ENCODE data around the gene FHOD3. TPM values are rescaled to one million over a fixed set of nuclear protein-coding genes. Genes with fewer than 3 reads are reported as not detected.

Gene FHOD3
- total RNA-seq, 1 donor from 2014 or later = 5.6 TPM

DNA sequence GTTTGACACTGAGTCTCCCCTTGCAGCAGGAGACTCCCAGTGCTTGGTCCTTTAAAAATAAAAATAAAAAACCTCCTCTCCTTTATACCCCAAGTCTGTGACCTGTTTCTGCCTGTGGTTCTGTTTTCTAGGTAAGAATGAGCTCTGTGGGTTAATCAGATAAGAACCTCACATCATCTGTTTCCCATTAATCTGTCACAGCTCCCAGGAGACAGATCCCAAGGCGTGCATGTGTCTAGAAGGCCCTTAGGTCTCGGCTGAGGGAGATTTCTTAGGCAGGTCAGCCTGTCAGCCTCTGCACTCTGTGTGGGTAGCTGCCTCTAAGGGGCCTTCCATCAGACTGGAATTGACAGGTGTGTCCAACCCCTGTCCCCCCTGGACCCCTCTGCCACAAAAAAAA, 80.7 kb downstream of the FHOD3 start:
- no peak for DNase-seq (ENCODE audit: extremely low read depth, low read depth, low spot score)

DNA sequence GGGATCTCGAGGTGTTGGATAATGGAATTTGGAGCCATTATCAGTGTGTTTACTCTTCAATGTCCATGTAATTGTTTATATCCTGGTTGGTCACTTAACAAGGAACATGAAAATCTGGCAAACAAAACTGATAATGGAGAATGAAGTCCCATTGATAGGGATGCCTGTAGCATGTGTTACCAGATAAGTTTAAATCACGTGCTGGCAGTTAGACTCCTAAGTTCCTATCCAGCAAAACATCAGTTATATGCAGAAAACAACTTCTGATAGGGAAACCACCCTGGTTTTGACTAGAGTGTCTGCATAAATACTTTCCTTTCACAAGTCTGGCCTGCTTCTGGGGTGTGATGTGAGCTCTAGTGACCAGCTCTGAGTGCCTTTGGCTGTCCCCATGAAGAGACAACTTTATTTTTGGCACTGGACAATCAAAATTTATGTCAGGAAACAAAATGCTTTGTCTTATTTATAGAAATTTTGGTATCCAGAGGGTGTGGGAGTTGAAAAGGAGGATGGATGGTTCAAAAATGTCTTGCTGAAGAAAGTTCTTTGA, 82.0 kb downstream of the FHOD3 start:
- DNase-seq (ENCODE audit: extremely low read depth, low read depth, low spot score) = no peak

DNA sequence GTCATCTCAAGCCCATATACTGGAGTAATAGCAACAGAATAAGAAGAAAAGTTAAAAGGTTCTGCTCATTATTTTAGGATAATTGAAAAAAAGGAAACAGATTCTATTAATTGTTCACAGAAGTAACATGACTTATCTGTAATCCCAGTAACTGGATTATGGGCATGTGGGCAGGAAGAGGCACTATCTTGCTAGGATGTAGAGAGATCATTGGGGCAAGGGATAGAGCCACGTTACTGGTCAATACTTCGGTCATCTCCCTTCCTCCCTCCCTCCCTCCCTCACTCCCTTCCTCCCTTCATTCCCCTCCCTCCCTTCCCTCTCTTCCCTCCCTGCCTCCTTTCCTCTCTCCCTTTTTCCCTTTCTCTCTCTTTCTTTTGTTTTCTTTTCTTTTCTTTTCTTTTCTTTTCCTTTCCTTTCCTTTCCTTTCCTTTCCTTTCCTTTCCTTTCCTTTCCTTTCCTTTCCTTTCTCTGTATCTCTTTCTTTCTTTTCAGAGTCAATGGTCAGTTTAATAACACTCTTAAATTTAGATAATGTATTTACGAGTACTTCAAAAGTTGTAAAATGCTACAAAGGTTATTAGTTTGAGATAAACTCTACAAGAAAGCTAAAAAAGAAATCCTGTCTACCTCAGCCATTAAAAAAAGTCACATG, 82.8 kb downstream of the FHOD3 start:
- no peak for DNase-seq (ENCODE audit: extremely low read depth, low read depth, low spot score)

DNA sequence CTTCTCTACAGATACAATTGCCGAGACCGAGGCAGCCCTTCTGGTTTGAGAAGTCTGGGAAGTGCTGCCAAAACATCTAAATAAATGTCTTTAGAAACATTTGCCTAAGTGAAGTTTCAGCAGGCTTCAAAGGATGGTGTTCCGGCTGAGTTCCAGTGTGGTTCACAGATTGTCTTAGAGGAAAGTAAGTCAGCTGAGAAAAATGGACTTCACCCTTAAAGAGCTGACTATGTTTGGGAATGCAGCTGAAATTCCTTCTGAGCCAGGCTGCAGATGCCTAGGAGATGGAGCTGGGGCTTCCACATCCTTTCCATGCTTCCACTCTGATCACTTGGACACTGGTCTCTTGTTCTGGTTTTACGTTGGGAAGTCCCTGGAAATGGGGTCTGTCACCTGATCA, 83.6 kb downstream of the FHOD3 start:
- DNase-seq (ENCODE audit: extremely low read depth, low read depth, low spot score) = no peak

DNA sequence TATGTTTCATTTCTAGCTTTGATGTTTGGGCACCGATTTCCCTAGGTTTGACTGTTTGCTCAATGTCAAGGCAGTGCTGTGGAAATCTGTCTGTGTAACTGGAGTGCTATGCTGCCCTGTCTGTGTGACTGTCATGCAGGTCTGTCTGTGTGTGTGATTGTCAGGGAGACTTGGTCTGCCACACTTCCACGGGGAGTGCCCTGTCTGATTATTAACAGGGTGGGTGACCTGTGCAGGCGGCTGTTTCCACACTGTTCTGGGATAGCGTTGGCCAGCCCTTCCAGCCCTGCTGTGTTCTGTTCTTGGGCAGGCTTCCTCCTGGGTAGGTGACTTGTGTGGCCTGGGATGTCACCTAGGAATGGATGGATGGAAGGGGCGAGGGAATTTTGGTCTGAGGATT, 85.3 kb downstream of the FHOD3 start:
- DNase-seq (ENCODE audit: extremely low read depth, low read depth, low spot score) = no peak

DNA sequence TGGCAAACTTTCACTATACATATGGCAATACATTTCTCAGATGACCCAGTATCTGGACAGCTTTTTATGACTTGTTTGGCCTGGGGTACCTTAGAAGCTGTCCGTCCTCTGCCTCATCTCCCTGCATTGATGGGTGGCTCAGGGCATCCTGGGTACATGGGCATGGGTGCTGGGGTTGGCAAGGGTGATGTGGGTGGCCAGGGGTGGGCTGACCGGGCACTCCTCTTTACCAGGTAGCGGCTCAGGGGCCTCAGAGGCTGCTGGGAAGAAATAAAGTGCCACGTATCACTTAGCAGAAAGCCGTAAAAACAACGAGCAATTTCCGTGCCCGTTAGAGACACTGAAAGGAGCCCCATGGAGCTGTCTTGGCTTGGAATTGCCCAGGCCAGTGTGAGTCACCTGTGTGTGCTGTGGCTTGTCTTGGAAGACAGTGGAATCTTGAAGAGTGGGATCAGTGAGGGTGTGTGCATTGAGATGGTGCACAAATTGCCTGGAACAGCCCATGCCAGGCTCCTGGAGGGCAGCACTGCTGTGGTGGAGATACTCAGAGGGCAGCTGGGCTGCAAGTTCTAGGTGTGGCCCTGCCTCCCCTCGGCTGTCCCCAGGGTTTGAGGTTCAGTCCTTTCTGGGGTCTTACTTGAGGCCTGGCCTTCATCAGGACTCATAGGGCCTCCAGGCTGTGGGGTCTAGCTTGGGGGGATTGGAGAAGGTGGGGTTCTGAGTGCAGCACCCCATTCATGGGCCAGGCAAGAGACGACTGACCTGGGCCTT, 88.8 kb downstream of the FHOD3 start:
- no peak for DNase-seq (ENCODE audit: extremely low read depth, low read depth, low spot score)

DNA sequence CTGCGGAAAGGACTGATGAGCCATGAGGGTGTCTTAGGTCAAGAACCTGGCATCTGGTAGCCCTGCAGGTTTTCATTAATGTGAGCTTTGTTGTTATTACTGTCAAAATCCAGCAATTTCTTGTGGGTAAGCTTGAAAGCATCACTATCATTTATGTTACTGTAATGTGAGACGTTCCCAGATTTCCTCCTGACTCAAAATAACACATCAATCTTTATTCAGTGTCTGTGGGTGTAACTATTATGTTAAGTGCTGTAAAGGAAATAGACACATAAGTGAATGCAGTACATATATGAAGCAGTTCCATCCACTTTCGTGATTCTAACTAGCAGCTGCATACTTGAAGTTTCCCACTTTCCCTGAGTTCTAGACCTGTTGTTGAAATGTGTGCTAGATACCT, 89.8 kb downstream of the FHOD3 start:
- no peak for DNase-seq (ENCODE audit: extremely low read depth, low read depth, low spot score)

DNA sequence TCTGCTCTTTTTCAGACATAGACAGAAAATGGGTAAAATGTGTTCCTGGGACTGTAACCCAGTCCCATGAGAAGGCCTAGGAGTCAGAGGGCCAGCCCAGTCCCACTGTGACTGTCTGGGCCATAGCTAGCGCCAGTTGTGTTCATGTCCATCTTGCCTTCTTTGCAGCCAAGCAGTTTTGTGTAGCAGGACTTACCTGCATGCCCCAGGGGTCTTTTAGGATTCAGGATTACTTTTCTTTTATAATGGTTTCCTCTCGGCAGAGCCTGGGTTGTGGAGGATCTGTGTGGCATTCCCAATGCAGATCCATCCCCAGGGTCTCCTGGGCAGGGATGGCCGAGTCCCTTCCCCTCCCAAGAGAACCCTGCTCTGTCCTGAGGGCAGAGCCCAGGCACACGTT, 90.8 kb downstream of the FHOD3 start:
- no peak for DNase-seq (ENCODE audit: extremely low read depth, low read depth, low spot score)

DNA sequence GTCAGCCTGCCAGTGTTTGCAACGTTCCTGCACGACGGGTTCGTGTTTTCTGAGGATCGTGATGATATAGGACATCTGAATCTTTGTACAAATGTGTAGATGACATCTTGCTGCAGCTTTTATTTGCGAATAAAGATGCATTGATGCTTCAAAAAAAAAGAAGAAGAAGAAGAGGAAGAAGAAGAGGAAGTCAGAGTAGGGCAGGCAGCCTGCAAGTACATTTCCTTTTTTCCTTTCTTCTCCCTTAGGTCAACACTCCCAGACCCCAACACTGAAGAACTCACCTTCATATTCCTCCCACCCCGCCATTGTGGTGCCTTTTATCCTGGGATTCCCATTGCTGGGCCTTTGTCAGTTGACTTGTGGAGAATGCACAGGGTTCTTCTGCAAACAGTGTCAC, 91.5 kb downstream of the FHOD3 start:
- DNase-seq (ENCODE audit: extremely low read depth, low read depth, low spot score) = no peak

DNA sequence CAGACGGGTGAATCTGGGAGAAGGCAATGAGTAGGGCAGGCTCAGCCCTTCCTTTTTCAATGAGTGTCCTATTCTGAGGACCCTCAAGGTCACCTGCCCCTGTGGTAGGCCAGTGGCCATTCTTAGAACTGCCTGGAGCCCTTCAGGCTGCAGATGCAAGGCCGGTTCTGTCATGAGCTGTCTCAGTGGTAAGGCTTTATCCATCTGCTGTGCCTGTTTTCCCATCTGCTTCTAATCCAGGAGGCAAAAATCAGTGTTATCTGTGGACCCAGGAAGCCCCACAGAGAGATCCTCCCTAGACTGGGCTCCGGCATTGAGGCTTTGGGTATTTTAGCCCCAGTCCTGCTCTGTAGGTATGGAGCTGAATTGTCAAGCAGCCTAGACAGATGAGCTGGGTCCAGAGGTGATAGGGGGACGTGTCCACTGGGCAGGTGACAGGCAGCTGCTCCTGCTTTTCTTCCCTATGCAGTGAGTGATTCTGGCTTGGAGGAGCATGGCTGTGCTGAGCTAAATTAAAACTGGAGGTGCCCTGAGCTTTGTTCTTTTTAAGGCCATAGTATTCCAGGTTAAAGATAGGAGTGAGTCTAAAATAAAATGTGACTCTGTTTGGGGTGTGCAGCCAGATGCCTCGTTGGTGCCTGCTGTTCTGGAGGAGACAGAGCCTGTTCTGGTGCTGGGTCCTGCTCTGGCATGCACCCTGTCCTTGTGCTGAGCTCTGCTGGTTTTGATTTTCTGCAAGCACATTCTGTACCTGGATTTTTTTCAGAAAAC, 92.5 kb downstream of the FHOD3 start:
- DNase-seq (ENCODE audit: extremely low read depth, low read depth, low spot score) = no peak

DNA sequence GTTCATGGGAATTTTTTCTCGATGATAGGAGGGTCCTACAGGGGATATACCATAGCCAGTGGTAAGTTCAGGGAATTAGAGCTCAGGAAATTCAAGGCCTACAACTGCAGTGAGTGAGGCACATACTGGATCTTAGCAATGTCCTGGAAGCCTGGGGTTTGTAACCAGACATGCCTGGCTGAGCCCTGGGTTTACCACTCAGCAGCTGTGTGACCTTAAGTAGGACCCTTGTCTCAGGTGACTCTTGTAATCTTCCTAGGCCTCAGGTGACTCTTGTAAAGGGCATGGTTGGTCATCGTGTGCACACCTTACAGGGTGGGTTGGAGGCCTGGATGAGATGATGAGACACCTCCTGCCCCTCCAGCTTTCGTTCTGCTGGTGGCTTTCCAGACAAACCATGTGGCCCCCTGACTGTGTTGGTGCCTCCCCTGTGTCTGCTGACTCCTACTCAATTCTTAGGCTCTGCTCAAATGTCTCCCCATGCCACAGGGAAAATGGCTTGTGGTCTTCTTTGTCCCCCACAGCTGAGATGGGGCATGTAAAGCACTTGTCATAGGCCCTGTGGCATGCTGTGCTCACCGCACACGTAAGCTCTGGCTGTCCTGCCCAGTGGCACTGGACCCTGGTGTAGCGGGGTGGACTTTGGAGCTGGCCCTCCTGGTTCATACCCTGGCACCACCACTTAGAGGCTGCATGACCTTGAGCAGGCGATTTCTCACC, 94.1 kb downstream of the FHOD3 start:
- DNase-seq (ENCODE audit: extremely low read depth, low read depth, low spot score) = no peak

DNA sequence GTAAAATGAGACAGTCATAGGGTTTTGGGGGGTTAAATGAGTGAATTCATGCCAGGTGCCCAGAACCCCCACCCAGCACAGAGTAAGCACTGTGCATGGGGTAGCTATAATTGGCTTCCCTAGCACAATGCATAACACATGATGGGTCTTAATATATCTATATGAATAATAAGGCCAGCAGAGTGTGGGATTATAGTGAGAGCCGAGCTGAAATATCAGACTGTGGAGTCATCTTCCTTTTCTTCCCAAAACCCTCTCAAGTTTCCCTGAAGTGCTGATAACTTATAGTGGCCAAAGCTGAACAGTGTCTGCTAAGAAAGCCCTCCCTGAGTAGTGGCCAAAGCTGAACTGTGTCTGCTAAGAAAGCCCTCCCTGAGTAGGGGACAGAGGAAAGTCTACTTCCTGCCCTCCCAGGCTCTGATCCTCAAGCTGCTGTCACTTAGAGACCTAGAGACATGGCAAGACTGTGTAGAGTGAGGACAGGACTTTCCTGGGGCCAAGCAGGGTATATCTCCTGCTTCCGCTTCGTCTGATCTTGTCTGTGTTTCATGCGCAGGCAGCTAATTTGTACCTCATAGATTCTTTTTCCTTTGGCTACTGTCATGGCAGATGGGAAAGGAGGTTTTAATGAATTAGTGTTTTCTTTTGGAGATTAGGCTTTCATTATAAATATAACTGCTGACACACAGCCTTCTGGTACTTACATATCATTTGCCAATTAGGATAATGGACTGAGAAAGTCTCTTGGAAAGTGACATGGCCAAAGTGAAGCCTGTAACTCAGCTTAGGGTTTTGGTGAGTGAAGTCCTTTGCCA, 94.9 kb downstream of the FHOD3 start:
- DNase-seq (ENCODE audit: extremely low read depth, low read depth, low spot score) = no peak

DNA sequence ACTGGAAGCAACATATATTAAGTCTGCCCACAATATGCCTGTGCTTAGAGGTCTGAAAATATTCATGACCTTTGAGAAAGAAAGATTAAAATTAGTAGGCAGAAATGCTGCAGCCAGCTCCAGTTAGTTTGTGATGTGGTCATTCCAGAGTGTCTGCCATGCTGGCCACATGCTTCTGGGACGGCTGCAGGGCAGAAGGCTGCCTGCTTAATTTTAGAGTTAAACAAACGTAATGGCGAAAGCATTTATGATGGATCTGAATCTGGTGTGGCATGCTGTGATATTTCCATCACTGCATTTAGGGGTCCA, 95.4 kb downstream of the FHOD3 start:
- no peak for DNase-seq (ENCODE audit: extremely low read depth, low read depth, low spot score)

DNA sequence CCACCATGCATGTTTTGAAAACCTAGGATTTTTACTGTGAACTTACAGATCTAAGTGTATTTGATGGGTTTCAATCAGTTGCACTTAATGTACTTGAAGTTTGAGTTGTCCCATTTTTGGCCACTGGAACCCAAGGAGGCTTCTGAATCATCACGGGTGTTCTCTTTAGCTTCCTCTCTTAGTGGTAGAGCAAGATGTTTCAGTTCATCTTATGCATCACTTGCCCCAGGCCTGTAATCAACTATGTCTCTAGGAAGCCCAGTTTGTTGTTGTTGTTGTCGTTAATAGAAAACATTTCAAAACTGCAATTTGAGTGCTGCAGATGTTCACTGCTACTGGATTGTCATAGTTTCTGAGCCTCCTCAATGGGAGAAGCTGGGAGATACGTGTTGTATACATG, 97.0 kb downstream of the FHOD3 start:
- no peak for DNase-seq (ENCODE audit: extremely low read depth, low read depth, low spot score)

DNA sequence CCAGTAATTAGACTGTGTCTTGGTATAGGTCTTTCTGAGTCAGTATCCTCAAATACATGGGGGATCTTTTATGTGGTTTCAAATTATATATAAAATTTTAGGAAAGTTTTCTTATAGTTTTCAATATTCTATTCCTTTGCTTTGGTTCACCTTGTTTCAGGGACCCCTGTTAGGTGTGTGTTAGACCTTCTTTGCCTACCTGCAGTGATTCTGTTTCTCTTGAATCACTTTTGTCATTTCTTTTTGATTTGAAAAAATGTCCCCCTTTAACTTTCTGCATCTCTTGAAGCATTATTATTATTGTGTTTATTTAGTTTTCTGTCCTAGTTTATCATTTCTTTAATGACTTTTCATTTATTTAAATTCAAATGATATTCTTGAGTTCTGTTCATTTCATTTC, 98.7 kb downstream of the FHOD3 start:
- no peak for DNase-seq (ENCODE audit: extremely low read depth, low read depth, low spot score)

DNA sequence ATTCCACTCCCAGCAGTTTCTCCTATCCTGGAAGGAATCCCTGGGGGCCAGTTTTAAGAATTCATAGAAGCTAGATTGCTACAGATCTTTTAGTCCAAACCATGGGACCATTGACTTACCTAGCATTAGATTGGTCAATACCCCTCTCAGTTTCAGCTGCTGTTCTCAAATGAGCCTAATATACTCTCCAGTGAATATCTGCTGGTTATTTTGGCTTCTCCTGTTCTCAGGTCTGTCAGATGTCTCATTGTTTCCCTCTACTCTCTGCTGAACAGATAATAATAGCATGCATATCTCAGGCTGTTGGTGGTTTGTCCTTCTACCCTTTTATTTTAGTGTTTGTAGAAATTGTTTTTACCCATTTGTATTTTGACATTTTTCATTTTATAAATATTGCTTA, 99.5 kb downstream of the FHOD3 start:
- DNase-seq (ENCODE audit: extremely low read depth, low read depth, low spot score) = no peak

DNA sequence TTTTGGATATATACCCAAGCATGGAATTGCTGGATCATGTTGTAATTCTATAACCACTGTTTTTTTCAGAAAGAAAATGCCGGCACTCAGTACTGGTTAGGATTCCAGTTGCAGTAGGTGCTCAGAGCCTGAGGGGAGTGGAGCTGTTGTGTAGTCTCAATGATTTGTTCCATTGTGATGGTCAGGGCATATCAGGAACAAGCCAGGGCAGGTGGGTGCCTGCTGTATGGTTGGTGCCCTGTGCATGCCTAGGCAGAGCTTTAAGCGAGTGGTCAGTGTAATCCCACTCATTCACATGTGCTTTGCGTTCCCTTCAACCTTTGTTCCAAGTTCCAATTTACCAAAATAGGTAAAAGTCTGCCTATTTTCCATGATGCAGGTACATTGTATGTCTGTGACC, 100.9 kb downstream of the FHOD3 start:
- no peak for DNase-seq (ENCODE audit: extremely low read depth, low read depth, low spot score)

DNA sequence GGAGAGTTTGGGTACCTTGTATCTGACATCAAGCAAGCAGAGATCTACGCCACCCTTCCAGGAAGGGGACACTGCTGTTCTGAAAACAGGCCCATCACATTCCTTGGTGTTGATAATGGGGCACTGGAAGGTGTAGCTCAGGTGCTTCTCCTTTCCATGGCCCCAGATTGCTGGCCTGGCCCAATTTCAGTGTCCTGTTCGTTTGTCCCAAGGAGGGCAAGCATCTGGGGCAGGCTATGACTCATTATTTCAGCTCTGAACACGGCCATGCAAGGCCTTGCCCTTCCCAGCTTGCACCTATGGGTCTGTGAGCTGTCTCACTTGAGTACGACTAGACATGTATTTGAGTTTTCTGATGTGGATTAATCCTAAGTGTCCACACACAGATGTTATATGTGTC, 101.5 kb downstream of the FHOD3 start:
- DNase-seq (ENCODE audit: extremely low read depth, low read depth, low spot score) = no peak

DNA sequence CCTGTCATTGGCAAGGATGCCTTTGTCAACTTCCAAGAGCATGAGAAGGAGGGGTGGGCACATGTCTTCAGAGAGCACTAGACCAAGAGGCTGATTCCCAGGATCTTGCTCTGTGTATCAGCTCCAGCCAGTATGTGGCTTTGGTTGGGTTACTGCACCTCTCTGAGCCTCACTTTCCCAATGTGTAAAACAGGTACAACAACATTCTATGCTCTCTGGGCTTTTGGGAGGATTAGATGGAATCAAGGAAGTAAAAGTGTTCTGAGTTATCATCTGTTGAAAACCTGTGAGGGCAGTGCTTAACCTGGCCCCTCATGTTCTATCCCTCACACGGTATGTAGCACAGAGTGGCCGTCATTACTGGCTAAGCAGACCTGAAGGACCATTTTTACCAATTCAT, 103.9 kb downstream of the FHOD3 start:
- DNase-seq (ENCODE audit: extremely low read depth, low read depth, low spot score) = no peak

DNA sequence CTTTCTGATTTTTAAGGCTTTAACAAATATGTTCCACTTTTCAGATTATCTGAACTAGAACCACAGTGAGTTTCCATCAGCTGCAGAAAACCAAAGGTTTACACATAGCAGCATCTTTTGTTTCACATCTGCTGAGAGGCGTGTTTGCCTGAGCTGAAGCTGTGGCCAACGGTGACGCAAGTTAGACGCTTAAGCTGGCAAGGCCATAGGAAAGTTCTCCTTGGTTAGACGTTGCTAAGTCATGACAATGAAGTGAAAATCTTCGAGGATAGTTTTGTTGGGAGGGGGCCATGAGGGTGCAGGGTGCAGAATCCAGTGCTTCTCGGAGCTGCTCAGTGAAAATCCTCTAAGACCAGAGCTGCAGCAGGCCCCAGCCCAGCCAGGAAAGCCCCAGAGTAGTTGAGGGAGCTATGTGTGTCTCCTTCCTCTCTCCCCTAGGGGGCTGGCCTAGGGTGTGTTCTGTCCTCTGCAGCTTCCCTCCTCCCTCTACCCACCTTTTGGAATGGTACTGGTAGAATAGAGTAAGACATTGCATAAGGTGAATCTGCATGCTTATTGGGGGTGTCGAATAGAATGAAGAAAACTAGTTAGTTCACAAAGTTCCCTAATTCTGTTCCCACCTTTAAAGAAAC, 105.4 kb downstream of the FHOD3 start:
- no peak for DNase-seq (ENCODE audit: extremely low read depth, low read depth, low spot score)
